SKM-1 (cell line): Measurements from ENCODE around the gene OR4L1.
"Not testable (repeated sequence)": the region's sequence is repeated elsewhere in the genome, so short reads cannot be mapped to it uniquely, and the experiment has no call there.

Experiments
- DNase-seq: peaks from one replicate; lab custom pipeline; 2025; ENCODE audit not compliant: unreplicated experiment; lab: John Stamatoyannopoulos, UW

Gene OR4L1

GRCh38 chr14:20059745-20060144, at the start of gene OR4L1:
OR4L1 (plus strand) TSS chr14:20060045; CDS start chr14:20060045, 0 bp downstream.
- no peak for DNase-seq

- no peak for DNase-seq
These were observed 40.5 kb upstream of the OR4L1 start, which contains the start of gene OR4K14 for GRCh38 chr14:20019257-20019865. OR4K14 (minus strand) TSS chr14:20019307; CDS start chr14:20015193, 4,114 bp downstream.

DNA sequence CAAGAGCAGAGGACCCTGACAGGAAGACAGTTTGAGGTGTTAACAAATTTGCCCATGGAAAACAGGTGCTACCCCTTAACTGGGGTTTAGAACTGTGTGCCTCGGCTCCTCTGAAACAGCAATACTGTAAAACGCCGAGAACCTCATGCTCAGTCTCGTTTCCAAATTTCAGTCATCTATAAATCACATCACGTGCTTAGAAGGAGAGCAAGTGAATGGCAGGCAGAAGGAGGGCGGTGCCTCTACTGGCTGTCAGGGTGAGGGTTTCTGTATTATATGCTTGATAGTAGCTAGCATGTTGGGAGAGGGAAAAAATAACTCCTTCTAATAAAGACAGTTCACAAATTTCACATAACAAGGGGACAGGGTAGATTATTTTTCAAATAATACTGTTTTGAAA, 28.8 kb upstream of the OR4L1 start:
- DNase-seq = no peak

GRCh38 chr14:20035449-20035848, 24.4 kb upstream of the OR4L1 start:
- no peak for DNase-seq

- no peak for DNase-seq
These were observed 23.9 kb upstream of the OR4L1 start, which contains the start of gene OR4K13 for GRCh38 chr14:20035938-20036337. OR4K13 (minus strand) TSS chr14:20036038; CDS start chr14:20034758, 1,280 bp downstream.

- DNase-seq = no peak
These were observed 15.6 kb upstream of the OR4L1 start for GRCh38 chr14:20044243-20044642.

- no peak for DNase-seq
These were observed 11.6 kb upstream of the OR4L1 start for GRCh38 chr14:20048202-20048601.

GRCh38 chr14:20092050-20092449, 32.2 kb downstream of the OR4L1 start:
- no peak for DNase-seq

DNA sequence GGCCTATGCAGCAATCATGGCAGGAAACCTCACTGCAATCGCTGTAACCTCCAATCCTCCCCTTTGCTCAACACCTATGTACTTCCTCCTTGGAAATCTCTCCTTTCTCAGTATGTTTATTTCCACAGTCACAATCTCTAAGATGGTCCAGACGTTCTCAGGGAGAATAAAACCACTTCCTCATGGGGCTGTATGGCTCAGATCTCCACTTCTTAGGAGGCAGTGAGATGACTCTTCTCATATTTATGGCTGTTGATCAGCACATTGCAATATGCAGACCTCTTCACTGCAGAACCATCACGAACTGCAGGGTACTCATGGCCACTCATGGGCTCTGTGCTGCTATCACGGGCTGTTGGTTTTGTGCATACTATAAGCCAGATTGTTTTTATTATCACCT, 33.6 kb downstream of the OR4L1 start:
- DNase-seq = peak; percentile 60

GRCh38 chr14:20098926-20099770, 39.3 kb downstream of the OR4L1 start:
- not testable (repeated sequence) for DNase-seq

DNA sequence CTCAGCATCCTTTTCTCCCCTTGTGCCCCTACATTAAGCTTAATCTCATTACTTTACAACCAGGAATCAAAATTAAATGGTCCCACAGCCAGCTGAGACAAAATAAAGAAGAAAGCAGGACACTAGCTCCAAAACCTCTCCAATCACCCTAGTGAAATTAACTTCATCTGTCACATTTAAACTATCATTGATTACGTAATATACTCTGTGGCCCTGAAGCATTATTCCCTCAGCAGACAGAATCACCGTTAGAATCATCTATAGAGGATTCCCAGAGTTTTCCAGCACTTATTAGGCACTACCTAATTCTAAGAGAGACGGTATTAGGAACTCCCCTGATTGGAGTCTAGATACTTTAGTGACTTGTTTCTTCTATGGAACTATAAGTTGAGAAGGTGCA, 50.6 kb downstream of the OR4L1 start, which contains the start of gene OR4K17:
TSS of gene OR4K17 (plus strand) at position 302 of the 400 bp plus-strand sequence. CDS start 6,761 bp downstream, outside the sequence.
- no peak for DNase-seq
